Testis (tissue), 2 donors: Measurements from ENCODE around the gene URM1.

Experiments
- POLR2A ChIP-seq: fragments of 450-650 bp; IDR thresholded peaks from one replicate; pipeline ENCODE4 v1.6.1; 2017; ENCODE audit warnings: antibody characterized with exemption, mild to moderate bottlenecking, moderate library complexity
- TF ChIP-seq, protein P1 (sequence below), 3 experiments: fragments of 450-650 bp in 2 of 3; fragments of 200-600 bp in 1 of 3; sonication (generic) in 1 of 3; IDR thresholded peaks; one replicate each; pipeline ENCODE4 v1.5.1; 2016 to 2019; ENCODE audit warnings: antibody characterized with exemption in 3 of 3, mild to moderate bottlenecking in 2 of 3, moderate library complexity in 1 of 3

DNA sequence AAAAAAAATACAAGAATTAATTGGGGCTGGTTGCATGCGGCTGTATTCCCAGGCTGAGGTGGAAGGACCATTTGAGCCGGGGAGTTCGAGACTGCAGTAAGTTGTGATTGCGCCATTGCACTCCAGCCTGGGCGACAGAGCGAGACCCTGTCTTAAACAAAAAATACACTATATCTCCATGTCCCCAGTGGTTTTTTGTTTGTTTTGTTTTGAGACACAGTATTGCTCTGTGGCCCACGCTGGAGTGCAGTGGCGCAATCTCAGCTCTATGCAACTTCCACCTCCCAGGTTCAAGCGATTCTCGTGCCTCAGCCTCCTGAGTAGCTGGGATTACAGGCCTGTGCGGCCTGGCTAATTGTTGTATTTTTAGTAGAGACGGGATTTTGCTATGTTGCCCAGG lies 47.4 kb upstream of the URM1 start:
- TF ChIP-seq, protein P1, sequence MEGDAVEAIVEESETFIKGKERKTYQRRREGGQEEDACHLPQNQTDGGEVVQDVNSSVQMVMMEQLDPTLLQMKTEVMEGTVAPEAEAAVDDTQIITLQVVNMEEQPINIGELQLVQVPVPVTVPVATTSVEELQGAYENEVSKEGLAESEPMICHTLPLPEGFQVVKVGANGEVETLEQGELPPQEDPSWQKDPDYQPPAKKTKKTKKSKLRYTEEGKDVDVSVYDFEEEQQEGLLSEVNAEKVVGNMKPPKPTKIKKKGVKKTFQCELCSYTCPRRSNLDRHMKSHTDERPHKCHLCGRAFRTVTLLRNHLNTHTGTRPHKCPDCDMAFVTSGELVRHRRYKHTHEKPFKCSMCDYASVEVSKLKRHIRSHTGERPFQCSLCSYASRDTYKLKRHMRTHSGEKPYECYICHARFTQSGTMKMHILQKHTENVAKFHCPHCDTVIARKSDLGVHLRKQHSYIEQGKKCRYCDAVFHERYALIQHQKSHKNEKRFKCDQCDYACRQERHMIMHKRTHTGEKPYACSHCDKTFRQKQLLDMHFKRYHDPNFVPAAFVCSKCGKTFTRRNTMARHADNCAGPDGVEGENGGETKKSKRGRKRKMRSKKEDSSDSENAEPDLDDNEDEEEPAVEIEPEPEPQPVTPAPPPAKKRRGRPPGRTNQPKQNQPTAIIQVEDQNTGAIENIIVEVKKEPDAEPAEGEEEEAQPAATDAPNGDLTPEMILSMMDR (IDR thresholded peaks at IDR 0.05) = no peak
- TF ChIP-seq POLR2A = no peak
